HG03469 (cell line): Measurements from ENCODE around the gene RFTN1.

ENCODE experiments used
- ATAC-seq: cut with Tn5 transposase; IDR thresholded peaks from one replicate; pipeline ENCODE4 v1.9.1; 2021; ENCODE audit warnings: mild to moderate bottlenecking, moderate library complexity, moderate number of reproducible peaks; ENCODE audit not compliant: unreplicated experiment

RFTN1 gene

DNA sequence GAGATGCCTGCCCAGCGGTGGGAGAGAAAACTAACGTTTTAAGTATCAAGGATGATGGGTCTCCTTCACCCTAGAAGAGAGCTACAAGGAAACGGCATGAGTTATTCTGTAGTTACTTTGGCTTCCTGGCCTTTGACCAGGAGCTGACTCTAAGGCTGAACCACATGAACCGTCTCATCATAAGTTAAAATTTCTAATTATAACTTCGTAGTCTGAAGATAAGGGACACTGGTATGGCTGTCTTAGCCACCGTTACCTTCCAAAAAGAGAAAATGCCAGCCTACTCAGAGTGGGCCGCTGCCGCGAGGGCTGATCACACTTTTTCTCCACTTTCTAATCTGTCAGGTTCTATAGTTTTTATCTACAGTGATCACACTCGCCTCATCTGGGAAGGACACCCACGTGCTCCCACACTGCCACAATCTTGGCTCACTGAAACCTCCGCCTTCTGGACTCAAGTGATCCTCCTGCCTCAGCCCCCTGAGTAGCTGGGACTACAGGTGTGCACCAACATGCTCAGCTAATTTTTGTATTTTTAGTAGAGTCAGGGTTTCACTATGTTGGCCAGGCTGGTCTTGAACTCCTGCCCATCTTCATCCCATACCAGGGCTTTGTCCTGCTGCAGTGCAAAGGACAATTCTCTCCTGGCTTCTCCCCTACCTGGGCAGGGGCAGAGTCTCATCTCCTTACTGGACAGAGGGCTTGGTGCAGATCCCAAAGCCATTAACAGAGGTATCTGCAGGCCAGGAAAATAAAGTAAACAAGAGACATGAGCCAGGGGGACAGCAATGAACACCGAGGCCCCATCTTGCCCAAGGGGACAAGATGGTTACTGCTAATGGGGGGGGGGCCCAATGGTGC, 73.4 kb downstream of the RFTN1 start:
- no peak for ATAC-seq

GRCh38 chr3:16439163-16439847, 74.2 kb downstream of the RFTN1 start:
- no peak for ATAC-seq

DNA sequence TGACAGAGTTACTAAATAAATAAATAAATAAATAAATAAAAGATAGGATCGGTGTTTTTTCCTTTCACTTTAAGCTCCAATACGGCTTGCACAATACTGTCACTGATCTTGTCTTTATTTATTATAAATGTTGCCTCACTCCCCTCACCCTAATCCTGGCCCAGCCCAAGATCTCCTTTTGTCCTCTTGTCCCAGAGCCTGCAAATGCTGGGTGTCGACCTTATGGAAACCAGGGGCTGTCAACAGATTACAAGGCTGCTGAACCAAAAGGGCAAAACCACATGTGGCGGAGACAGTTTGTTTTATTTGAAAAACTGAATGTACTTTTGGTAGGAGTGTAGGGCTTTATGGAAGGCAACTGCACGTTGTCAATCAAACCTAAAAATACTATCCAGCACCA, 75.9 kb downstream of the RFTN1 start:
- no peak for ATAC-seq

DNA sequence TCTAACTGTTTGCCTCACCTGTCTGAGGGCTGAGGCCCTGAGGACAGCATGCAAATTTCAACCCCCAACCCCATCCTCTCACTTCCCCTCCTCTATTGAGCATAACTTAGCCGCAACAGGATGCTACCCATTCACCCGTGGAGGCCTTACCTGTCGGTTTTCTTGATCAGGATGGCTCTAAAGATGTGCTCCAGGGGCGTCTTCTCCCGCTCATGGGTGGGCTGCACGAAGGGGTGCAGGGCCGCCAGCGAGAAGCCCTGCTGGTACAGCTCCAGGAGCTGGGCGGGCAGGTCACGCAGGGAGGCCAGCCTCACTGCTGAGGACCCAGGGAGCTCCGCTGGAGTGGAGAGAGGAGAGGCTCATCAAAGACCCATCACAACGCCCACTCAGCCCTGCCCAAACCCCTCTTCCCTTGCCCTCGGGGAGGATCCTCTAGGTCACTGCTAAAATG, 79.8 kb downstream of the RFTN1 start:
- peak; percentile 53 for ATAC-seq

DNA sequence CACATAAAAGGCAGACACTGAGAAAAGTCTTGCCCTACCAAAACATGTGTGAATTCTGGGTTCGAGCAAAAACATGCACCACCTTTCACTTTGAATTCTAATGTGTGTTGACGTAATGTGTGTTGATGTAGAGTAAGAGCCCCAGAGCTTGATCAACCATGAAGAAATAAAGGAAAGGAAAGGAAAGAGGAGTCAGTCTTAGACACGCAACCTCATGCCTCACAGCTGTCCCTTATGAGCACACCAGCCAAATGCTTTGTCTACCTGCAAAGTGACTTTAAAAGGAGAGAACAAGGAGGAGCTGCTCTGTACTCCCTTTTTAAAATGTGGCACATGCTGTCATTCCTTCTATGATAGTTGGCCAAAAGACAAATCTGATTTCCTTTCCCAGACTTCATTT, 80.8 kb downstream of the RFTN1 start:
- peak; percentile 24 for ATAC-seq

GRCh38 chr3:16430717-16431630, 82.5 kb downstream of the RFTN1 start:
- ATAC-seq: peak; percentile 60

GRCh38 chr3:16429086-16429485, 84.4 kb downstream of the RFTN1 start:
- ATAC-seq: no peak

DNA sequence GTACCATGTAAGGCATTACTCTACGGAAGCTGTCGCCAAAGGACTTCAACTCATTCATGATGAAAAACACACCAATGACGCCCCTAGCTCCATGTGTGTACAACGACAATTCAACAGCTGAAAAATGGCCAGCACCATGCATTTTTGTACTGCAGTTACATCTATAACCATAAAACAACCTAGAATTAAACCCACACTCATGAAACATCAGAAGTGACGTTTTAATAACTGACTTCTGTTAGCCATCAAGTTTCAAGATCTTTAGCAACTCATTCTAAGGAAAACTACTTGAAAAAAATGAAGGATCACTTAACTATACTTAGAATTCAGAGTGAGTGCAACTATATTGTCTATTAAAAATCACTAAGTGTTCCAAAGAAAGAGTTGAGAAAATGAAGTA, 84.9 kb downstream of the RFTN1 start:
- no peak for ATAC-seq

GRCh38 chr3:16427103-16427965, 86.2 kb downstream of the RFTN1 start:
- no peak for ATAC-seq

- ATAC-seq: no peak
These were observed 86.8 kb downstream of the RFTN1 start for GRCh38 chr3:16426665-16427064.

- ATAC-seq: no peak
These were observed 87.5 kb downstream of the RFTN1 start for GRCh38 chr3:16426029-16426400.

DNA sequence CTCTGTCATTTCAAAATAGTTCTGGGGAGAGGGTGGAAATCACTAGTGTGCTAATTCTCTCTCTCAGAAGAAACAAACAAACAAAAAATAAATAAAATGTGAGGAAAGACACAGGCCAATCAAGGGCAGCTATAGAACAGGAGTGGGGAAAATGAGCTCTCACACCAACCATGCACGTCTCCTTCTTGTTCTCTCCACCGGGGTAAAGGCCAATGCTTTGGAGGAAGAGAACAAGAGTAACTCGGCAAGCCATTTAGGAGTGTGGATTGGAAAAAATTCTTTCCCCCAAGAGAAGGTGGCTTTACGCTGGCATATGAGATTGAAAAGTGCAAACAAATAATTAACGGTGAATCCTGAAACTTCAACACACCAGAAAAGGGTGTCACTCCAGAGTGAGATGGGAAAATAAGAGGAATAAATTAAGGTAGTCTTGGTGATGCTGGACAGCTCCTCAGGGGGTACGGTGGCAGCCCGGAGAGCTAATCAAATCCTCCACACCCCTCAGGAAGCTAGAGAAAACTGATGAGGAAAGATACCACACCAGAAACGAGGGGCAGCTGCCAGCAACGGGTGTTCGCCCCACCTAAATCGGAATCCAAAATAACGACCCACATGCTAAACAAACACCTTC, 88.0 kb downstream of the RFTN1 start:
- ATAC-seq: no peak

DNA sequence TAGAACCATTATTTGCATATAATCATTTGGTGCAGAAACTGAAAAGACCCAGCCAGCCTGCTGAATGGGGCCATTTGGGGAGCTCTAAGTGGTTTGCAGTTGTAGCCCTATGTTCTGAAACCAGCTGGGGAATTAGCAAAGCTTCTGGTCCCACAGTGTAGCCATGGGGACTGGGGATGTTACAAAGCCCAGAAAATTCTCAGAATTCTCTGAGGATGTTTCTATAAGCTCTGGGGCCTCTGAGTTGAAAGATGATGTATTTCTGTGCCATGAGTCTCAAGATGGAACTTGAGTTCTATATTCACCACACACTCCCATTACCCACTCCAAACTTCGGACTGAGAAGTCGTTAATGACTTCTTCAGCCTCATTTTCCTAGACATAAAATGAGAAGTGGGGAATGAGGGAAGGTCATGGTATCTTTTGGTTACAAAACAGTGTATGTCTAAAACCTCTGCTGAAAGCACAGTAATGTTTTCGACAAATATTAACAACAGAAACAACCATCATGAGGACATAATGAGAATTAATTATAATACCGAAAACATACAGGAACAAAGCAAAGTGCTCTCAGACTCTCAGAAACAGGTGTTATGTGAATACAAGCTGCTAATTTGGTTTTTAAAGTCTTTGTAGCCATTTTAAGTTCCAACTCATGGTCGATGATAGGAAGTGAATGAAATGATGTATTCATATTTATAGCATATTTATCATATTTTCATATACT, 89.4 kb downstream of the RFTN1 start:
- peak; percentile 73 for ATAC-seq

DNA sequence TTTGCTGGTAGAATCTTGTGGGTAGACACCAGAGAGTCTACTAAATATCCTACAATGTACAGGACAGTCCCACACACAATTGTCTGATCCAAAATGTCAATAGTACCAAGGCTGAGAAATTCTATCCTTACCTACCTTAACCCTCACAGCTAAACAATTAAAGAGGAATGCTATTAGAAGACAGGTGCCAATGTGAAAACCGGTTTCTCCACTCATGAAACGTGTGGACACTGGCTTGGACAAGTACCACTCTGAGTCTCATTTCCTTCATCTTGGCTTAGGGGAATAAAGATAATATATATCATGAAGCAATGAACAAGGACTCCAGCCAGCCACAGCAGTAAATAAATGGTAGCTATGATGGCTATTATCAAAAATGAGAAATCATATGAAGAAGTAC, 90.2 kb downstream of the RFTN1 start:
- ATAC-seq: no peak

DNA sequence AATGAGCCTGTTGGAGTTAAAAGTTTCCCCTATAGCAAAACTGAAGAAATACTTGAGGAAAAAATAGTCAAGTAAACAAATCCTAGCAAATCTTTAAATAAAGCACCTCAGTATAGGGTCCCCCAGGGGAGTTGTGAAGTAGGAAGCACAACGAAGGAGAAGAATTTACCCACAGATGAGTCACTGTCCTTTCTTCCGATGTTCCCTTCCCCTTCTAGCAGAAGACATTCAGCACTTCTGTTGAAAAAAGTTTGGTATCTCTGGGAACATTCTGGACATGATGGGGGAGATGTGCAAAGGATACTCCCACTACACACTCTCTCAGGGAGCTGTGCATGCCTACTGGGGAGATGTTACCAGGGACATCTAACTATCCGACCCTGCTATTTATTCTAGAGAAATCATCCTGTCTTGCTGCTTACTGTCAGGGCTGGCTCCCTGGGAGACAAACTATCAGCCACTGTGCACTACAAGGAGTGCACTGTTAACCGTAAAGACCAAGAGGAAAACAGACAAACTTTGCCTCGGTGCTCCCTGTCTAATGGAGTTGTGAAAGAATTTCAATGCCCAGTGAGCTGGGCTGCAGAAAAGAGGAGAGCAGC, 93.8 kb downstream of the RFTN1 start:
- no peak for ATAC-seq

DNA sequence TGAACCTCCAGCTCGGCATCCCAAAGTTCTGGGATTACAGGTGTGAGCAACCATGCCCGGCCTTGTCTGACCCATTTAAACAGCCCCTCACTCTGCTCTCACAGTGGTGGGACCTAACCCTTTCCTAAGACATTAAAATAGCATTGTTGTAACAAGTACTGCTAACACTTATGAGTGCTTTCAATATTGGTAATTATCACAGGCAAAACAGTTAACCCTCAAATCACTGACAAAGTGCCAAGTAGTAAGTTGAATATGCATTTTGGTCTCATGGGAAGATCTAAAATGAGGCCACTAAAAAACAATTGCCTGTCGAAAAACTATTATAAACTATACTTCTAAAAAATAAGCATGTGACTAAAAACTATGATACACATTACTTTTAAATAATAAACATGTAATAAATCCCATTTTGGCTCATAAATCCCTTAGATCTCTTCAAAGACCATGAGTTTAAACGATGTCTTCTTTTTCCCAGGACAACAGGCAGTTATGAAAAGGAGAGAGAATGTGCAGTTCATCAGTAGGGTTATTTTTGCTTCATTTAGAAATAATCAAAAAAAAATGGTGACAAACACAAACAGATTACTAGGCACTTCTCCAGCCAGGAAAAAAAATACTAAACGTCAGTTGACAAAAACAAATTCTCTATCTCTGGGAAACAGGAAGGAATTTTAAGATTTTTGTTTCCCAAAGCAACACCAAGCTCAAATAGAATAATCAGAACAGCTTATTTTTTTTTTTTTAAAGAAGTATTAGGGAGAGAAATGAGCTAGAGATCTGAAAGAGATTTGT, 95.4 kb downstream of the RFTN1 start:
- ATAC-seq: no peak

- no peak for ATAC-seq
These were observed 97.5 kb downstream of the RFTN1 start for GRCh38 chr3:16415911-16416476.

DNA sequence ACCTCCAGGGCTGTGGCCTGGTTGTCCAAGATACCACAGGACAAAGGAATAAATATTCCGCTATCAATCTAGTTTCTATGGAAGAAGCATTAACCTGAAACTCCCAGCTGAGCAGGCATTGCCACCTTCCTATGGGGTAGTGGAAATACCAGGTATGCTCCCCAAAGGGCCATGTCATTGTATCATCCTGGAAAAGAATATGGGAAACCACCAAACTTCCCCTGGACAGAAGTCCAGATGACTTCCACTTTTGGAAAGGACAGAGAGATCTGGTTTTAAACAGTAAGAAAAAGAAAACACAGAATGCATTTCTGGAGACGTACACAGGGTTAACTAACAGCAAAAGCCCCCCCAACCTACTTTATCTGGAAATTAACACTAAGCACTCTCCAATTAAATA, 100.2 kb downstream of the RFTN1 start:
- ATAC-seq: no peak
